Mesothelial cell of epicardium (in vitro differentiated cells): ENCODE measurements around the gene PPIL6. TPM values are rescaled to one million over a fixed set of nuclear protein-coding genes. Genes with fewer than 3 reads are reported as not detected.
"Not testable (repeated sequence)": the region's sequence is repeated elsewhere in the genome, so short reads cannot be mapped to it uniquely, and the experiment has no call there.

ENCODE experiments used
- DNase-seq, 2 experiments: peaks; one replicate each; pipeline ENCODE4 v3.0.0; 2021; ENCODE audit warnings: low spot score in 2 of 2; ENCODE audit not compliant: unreplicated experiment in 2 of 2
- H3K27ac Mint-ChIP-seq: 2 replicates; pipeline ENCODE4 v1.8.0; 2021; ENCODE audit warnings: mixed read lengths
- H3K27me3 Mint-ChIP-seq: 2 replicates; pipeline ENCODE4 v1.8.0; 2021; ENCODE audit warnings: low read depth, mixed read lengths
- H3K36me3 Mint-ChIP-seq: 2 replicates; pipeline ENCODE4 v1.8.0; 2021; ENCODE audit warnings: mixed read lengths
- H3K4me1 Mint-ChIP-seq: 2 replicates; pipeline ENCODE4 v1.8.0; 2021; ENCODE audit warnings: mixed read lengths
- H3K4me3 Mint-ChIP-seq: 2 replicates; pipeline ENCODE4 v1.8.0; 2021; ENCODE audit warnings: mild to moderate bottlenecking, moderate library complexity, mixed read lengths
- H3K9me3 Mint-ChIP-seq: 2 replicates; pipeline ENCODE4 v1.8.0; 2021; ENCODE audit warnings: mixed read lengths
- total RNA-seq: library from RNA; stranded (reverse); gene quantifications from 3 replicates; pipeline ENCODE4 v1.2.1, GENCODE V29; 2021
- TF ChIP-seq, protein P1 (sequence below): fragments of 200-600 bp; sonication (generic); IDR thresholded peaks from one replicate; pipeline ENCODE4 v1.5.0; 2021; ENCODE audit warnings: antibody characterized with exemption; ENCODE audit not compliant: unreplicated experiment

PPIL6 gene
- total RNA-seq, 1 donor from 2014 or later = 4.8 TPM

GRCh38 chr6:109465772-109466171 is 25.3 kb upstream of the PPIL6 start:
- no peaks in the 10 kb centered on the region for H3K9me3 Mint-ChIP-seq
- H3K4me3 Mint-ChIP-seq = no peak overlapping the region
- no peaks in the 10 kb centered on the region for H3K27me3 Mint-ChIP-seq
- no peak for DNase-seq
- TF ChIP-seq, protein P1, sequence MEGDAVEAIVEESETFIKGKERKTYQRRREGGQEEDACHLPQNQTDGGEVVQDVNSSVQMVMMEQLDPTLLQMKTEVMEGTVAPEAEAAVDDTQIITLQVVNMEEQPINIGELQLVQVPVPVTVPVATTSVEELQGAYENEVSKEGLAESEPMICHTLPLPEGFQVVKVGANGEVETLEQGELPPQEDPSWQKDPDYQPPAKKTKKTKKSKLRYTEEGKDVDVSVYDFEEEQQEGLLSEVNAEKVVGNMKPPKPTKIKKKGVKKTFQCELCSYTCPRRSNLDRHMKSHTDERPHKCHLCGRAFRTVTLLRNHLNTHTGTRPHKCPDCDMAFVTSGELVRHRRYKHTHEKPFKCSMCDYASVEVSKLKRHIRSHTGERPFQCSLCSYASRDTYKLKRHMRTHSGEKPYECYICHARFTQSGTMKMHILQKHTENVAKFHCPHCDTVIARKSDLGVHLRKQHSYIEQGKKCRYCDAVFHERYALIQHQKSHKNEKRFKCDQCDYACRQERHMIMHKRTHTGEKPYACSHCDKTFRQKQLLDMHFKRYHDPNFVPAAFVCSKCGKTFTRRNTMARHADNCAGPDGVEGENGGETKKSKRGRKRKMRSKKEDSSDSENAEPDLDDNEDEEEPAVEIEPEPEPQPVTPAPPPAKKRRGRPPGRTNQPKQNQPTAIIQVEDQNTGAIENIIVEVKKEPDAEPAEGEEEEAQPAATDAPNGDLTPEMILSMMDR = no peak
- H3K27ac Mint-ChIP-seq = no peak overlapping the region
- peaks cover 39% of the 10 kb centered on the region for H3K36me3 Mint-ChIP-seq
- no peaks in the 10 kb centered on the region for H3K4me1 Mint-ChIP-seq

- Mint-ChIP-seq H3K4me1 (no peaks in the 10 kb centered on the region), H3K9me3 (no peaks in the 10 kb centered on the region), H3K36me3 (peaks cover 27% of the 10 kb centered on the region), H3K4me3 (no peak overlapping the region), H3K27ac (no peak overlapping the region), H3K27me3 (peaks cover 9% of the 10 kb centered on the region)
- TF ChIP-seq, protein P1 = no peak
- DNase-seq = no peak
These were observed 21.5 kb upstream of the PPIL6 start for GRCh38 chr6:109461733-109462526.

DNA sequence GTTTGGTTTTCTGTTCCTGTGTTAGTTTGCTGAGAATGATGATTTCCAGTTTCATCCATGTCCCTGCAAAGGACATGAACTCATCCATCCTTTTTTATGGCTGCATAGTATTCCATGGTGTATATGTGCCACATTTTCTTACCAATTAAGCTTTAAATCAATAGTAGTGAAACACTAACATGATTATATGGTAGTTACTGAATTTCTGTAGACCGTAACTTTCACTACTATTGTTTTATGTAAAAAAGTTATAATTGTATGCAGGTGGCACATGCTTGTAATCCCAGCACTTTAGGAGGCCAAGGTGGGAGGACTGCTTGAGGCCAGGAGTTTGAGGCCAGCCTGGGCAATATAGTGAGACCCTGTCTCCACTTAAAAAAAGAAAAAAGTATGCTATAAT is 20.8 kb upstream of the PPIL6 start:
- not testable (repeated sequence) for H3K4me1 Mint-ChIP-seq, H3K9me3 Mint-ChIP-seq, H3K4me3 Mint-ChIP-seq, H3K27ac Mint-ChIP-seq, DNase-seq
- peaks cover 27% of the 10 kb centered on the region for H3K36me3 Mint-ChIP-seq
- H3K27me3 Mint-ChIP-seq = peaks cover 16% of the 10 kb centered on the region

- peaks cover 23% of the 10 kb centered on the region for H3K36me3 Mint-ChIP-seq
- no peak overlapping the region for H3K27ac Mint-ChIP-seq
- H3K4me1 Mint-ChIP-seq = peaks cover 4% of the 10 kb centered on the region
These were observed 19.9 kb upstream of the PPIL6 start for GRCh38 chr6:109460161-109460829.

DNA sequence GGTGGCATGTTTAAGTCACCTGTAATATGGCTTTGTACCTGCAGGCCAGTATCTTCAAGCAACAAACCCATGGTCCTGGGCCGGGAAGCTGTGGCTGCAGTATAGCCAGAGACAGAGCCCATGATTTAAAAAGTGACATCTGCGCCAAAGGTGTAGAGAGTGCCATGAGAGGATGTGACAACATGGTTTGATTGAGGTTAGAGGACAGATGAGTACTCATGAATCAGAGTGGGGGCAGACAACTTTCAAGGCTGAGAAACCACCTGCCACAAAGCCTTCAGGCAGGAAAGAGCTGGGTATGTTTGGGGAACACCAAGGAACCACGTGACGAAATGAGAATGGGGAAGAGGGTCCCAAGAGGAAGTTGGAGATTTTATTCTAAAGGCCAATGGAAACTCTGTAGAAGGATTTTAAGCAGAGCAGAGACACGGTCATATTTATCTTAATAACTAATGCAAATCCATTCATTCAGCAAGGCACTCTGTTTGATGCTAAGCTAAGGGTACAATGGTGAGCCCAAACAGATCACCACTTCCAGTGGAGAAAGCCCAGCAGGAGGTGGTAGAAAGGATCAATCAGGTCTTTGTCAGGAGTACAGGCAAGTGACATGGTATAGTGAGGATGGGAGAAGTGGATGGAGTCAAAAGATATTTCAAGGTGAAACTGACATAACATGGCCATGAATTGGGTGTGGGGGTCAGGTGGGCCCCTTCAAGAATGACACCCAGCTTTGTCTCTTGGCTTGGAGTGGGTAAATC is 18.5 kb upstream of the PPIL6 start:
- Mint-ChIP-seq H3K36me3 (peaks cover 16% of the 10 kb centered on the region), H3K4me1 (peaks cover 8% of the 10 kb centered on the region), H3K9me3 (no peaks in the 10 kb centered on the region), H3K27ac (no peak overlapping the region), H3K27me3 (peaks cover 23% of the 10 kb centered on the region), H3K4me3 (no peak overlapping the region)
- DNase-seq = no peak
- TF ChIP-seq, protein P1 = no peak

More at GRCh38 chr6:109460161-109460829, 19.9 kb upstream of the PPIL6 start:
- H3K27me3 Mint-ChIP-seq = peaks cover 18% of the 10 kb centered on the region
- TF ChIP-seq, protein P1 = no peak
- H3K9me3 Mint-ChIP-seq = no peaks in the 10 kb centered on the region
- no peak overlapping the region for H3K4me3 Mint-ChIP-seq
- DNase-seq = no peak
